ENCODE data around the gene WTIP.

WTIP gene

GRCh38 chr19:34484328-34484727, 2.8 kb downstream of the WTIP start:
- Histone ChIP-seq H2AFZ (ENCODE audit: low read depth, low read length) (no peak overlapping the region), H3K4me3 (ENCODE audit: insufficient read depth in 1 of 2, low read depth in 1 of 2, low read length in 2 of 2) (no peak overlapping the region), H3K4me1 (ENCODE audit: control insufficient read depth, insufficient read depth, low read depth, low read length) (peaks cover 36% of the 10 kb centered on the region), H3K9ac (ENCODE audit: low read length) (no peak overlapping the region), H2BK5ac (ENCODE audit: low read depth, low read length, poor library complexity, severe bottlenecking) (no peak overlapping the region), H3K79me1 (replicated peaks; ENCODE audit: low read length, poor library complexity, severe bottlenecking) (peaks cover 37% of the 10 kb centered on the region), H3K9me3 (ENCODE audit: control insufficient read depth, low read length) (no peaks in the 10 kb centered on the region), H4K91ac (ENCODE audit: low read length) (no peak overlapping the region), H3K14ac (ENCODE audit: low read length in 2 of 2) (no peak overlapping the region), H3K4me2 (ENCODE audit: low read length, poor library complexity, severe bottlenecking) (no peak overlapping the region), H3K27ac (ENCODE audit: low read length, poor library complexity, severe bottlenecking) (no peak overlapping the region), H3K27me3 (ENCODE audit: control insufficient read depth in 1 of 2, insufficient read depth in 1 of 2, low read length in 2 of 2) (no peaks in the 10 kb centered on the region), H2AK5ac (ENCODE audit: low read length, severe bottlenecking) (no peak overlapping the region), H3K23ac (ENCODE audit: low read length in 2 of 2) (peak overlapping the region in 1 of 2 experiments; percentile 90), H2BK120ac (ENCODE audit: low read depth, low read length) (no peak overlapping the region), H3K18ac (ENCODE audit: low read depth in 1 of 2, low read length in 2 of 2) (no peak overlapping the region), H4K8ac (ENCODE audit: low read length) (no peak overlapping the region), H2BK12ac (ENCODE audit: low read length in 2 of 2) (no peak overlapping the region), H3K4ac (ENCODE audit: low read depth in 1 of 2, low read length in 2 of 2) (no peak overlapping the region), H3K36me3 (ENCODE audit: control insufficient read depth in 1 of 2, insufficient read depth in 2 of 2, low read depth in 1 of 2, low read length in 2 of 2) (peaks cover 0 to 31% of the 10 kb centered on the region in 2 experiments), H2BK15ac (ENCODE audit: low read depth, poor library complexity, severe bottlenecking) (no peak overlapping the region)
- 95% methylated on average over 9 of the region's 9 CpGs for WGBS
- DNase-seq: no peak

GRCh38 chr19:34485831-34486230, 4.3 kb downstream of the WTIP start:
- 87% methylated on average over 9 of the region's 9 CpGs for WGBS
- H3K9ac ChIP-seq (ENCODE audit: low read length): no peak overlapping the region

GRCh38 chr19:34487651-34488051, 6.1 kb downstream of the WTIP start:
- Histone ChIP-seq H2BK5ac (ENCODE audit: low read depth, low read length, poor library complexity, severe bottlenecking) (no peak overlapping the region), H3K4me3 (ENCODE audit: insufficient read depth in 1 of 2, low read depth in 1 of 2, low read length in 2 of 2) (no peak overlapping the region), H3K79me1 (replicated peaks; ENCODE audit: low read length, poor library complexity, severe bottlenecking) (peaks cover 45% of the 10 kb centered on the region), H3K18ac (ENCODE audit: low read depth in 1 of 2, low read length in 2 of 2) (no peak overlapping the region), H3K4me1 (ENCODE audit: control insufficient read depth, insufficient read depth, low read depth, low read length) (peaks cover 32% of the 10 kb centered on the region), H4K91ac (ENCODE audit: low read length) (no peak overlapping the region), H3K14ac (ENCODE audit: low read length in 2 of 2) (peak overlapping the region in 1 of 2 experiments; percentile 36), H2AK5ac (ENCODE audit: low read length, severe bottlenecking) (no peak overlapping the region), H3K9me3 (ENCODE audit: control insufficient read depth, low read length) (no peaks in the 10 kb centered on the region), H3K4ac (ENCODE audit: low read depth in 1 of 2, low read length in 2 of 2) (no peak overlapping the region), H3K9ac (ENCODE audit: low read length) (no peak overlapping the region), H2BK12ac (ENCODE audit: low read length in 2 of 2) (no peak overlapping the region), H3K23ac (ENCODE audit: low read length in 2 of 2) (no peak overlapping the region), H2AFZ (ENCODE audit: low read depth, low read length) (no peak overlapping the region), H2BK120ac (ENCODE audit: low read depth, low read length) (no peak overlapping the region), H3K27me3 (ENCODE audit: control insufficient read depth in 1 of 2, insufficient read depth in 1 of 2, low read length in 2 of 2) (no peaks in the 10 kb centered on the region), H3K27ac (ENCODE audit: low read length, poor library complexity, severe bottlenecking) (no peak overlapping the region), H3K4me2 (ENCODE audit: low read length, poor library complexity, severe bottlenecking) (no peak overlapping the region), H3K36me3 (ENCODE audit: control insufficient read depth in 1 of 2, insufficient read depth in 2 of 2, low read depth in 1 of 2, low read length in 2 of 2) (peaks cover under 1 to 52% of the 10 kb centered on the region in 2 experiments), H4K8ac (ENCODE audit: low read length) (no peak overlapping the region), H2BK15ac (ENCODE audit: low read depth, poor library complexity, severe bottlenecking) (no peak overlapping the region)
- DNase-seq: no peak
- 93% methylated on average over 7 of the region's 7 CpGs for WGBS

More at GRCh38 chr19:34485831-34486230, 4.3 kb downstream of the WTIP start:
- H2AK5ac ChIP-seq (ENCODE audit: low read length, severe bottlenecking): no peak overlapping the region
- peaks cover 38% of the 10 kb centered on the region for H3K4me1 ChIP-seq (ENCODE audit: control insufficient read depth, insufficient read depth, low read depth, low read length)
- no peak overlapping the region for H2BK120ac ChIP-seq (ENCODE audit: low read depth, low read length)
- no peak overlapping the region for H3K14ac ChIP-seq (ENCODE audit: low read length in 2 of 2)
- no peak for DNase-seq
- H3K79me1 ChIP-seq (replicated peaks; ENCODE audit: low read length, poor library complexity, severe bottlenecking): peaks cover 46% of the 10 kb centered on the region
- H2BK15ac ChIP-seq (ENCODE audit: low read depth, poor library complexity, severe bottlenecking): no peak overlapping the region
- H3K4me2 ChIP-seq (ENCODE audit: low read length, poor library complexity, severe bottlenecking): no peak overlapping the region
- H2AFZ ChIP-seq (ENCODE audit: low read depth, low read length): no peak overlapping the region
- H3K27me3 ChIP-seq (ENCODE audit: control insufficient read depth in 1 of 2, insufficient read depth in 1 of 2, low read length in 2 of 2): no peaks in the 10 kb centered on the region
- no peak overlapping the region for H2BK12ac ChIP-seq (ENCODE audit: low read length in 2 of 2)
- H3K9me3 ChIP-seq (ENCODE audit: control insufficient read depth, low read length): no peaks in the 10 kb centered on the region
- no peak overlapping the region for H3K4me3 ChIP-seq (ENCODE audit: insufficient read depth in 1 of 2, low read depth in 1 of 2, low read length in 2 of 2)
- no peak overlapping the region for H3K27ac ChIP-seq (ENCODE audit: low read length, poor library complexity, severe bottlenecking)
- peaks cover 0 to 43% of the 10 kb centered on the region in 2 experiments for H3K36me3 ChIP-seq (ENCODE audit: control insufficient read depth in 1 of 2, insufficient read depth in 2 of 2, low read depth in 1 of 2, low read length in 2 of 2)
- H4K91ac ChIP-seq (ENCODE audit: low read length): no peak overlapping the region
- no peak overlapping the region for H2BK5ac ChIP-seq (ENCODE audit: low read depth, low read length, poor library complexity, severe bottlenecking)
- no peak overlapping the region for H3K18ac ChIP-seq (ENCODE audit: low read depth in 1 of 2, low read length in 2 of 2)
- no peak overlapping the region for H4K8ac ChIP-seq (ENCODE audit: low read length)
- H3K4ac ChIP-seq (ENCODE audit: low read depth in 1 of 2, low read length in 2 of 2): no peak overlapping the region
- no peak overlapping the region for H3K23ac ChIP-seq (ENCODE audit: low read length in 2 of 2)

- 95% methylated on average over 5 of the region's 7 CpGs for WGBS
These were observed 7.6 kb downstream of the WTIP start for GRCh38 chr19:34489175-34489574.

More at GRCh38 chr19:34489175-34489574, 7.6 kb downstream of the WTIP start:
- H4K8ac ChIP-seq (ENCODE audit: low read length): no peak overlapping the region
- H3K4me3 ChIP-seq (ENCODE audit: insufficient read depth in 1 of 2, low read depth in 1 of 2, low read length in 2 of 2): no peak overlapping the region
- H2BK12ac ChIP-seq (ENCODE audit: low read length in 2 of 2): no peak overlapping the region
- H2BK120ac ChIP-seq (ENCODE audit: low read depth, low read length): no peak overlapping the region
- H3K9me3 ChIP-seq (ENCODE audit: control insufficient read depth, low read length): no peaks in the 10 kb centered on the region
- no peak overlapping the region for H2BK15ac ChIP-seq (ENCODE audit: low read depth, poor library complexity, severe bottlenecking)
- H3K4me2 ChIP-seq (ENCODE audit: low read length, poor library complexity, severe bottlenecking): no peak overlapping the region
- H3K14ac ChIP-seq (ENCODE audit: low read length in 2 of 2): no peak overlapping the region
- H3K18ac ChIP-seq (ENCODE audit: low read depth in 1 of 2, low read length in 2 of 2): no peak overlapping the region
- peaks cover 48% of the 10 kb centered on the region for H3K79me1 ChIP-seq (replicated peaks; ENCODE audit: low read length, poor library complexity, severe bottlenecking)
- H2AK5ac ChIP-seq (ENCODE audit: low read length, severe bottlenecking): no peak overlapping the region
- no peak overlapping the region for H2AFZ ChIP-seq (ENCODE audit: low read depth, low read length)
- H3K23ac ChIP-seq (ENCODE audit: low read length in 2 of 2): no peak overlapping the region
- H4K91ac ChIP-seq (ENCODE audit: low read length): no peak overlapping the region
- H3K27me3 ChIP-seq (ENCODE audit: control insufficient read depth in 1 of 2, insufficient read depth in 1 of 2, low read length in 2 of 2): no peaks in the 10 kb centered on the region
- DNase-seq: no peak
- H3K36me3 ChIP-seq (ENCODE audit: control insufficient read depth in 1 of 2, insufficient read depth in 2 of 2, low read depth in 1 of 2, low read length in 2 of 2): peaks cover 15 to 63% of the 10 kb centered on the region in 2 experiments
- peaks cover 20% of the 10 kb centered on the region for H3K4me1 ChIP-seq (ENCODE audit: control insufficient read depth, insufficient read depth, low read depth, low read length)
- H3K4ac ChIP-seq (ENCODE audit: low read depth in 1 of 2, low read length in 2 of 2): no peak overlapping the region
- no peak overlapping the region for H3K27ac ChIP-seq (ENCODE audit: low read length, poor library complexity, severe bottlenecking)
- no peak overlapping the region for H2BK5ac ChIP-seq (ENCODE audit: low read depth, low read length, poor library complexity, severe bottlenecking)
- H3K9ac ChIP-seq (ENCODE audit: low read length): no peak overlapping the region
